Measurements from ENCODE around the gene VTI1B.

The VTI1B gene

GRCh38 chr14:67650694-67651093 is 23.7 kb downstream of the VTI1B start:
- no peak for TF ChIP-seq CTCF (conservative IDR thresholded peaks at IDR 0.05)
- no peak for TF ChIP-seq ZFX (IDR thresholded peaks at IDR 0.05)
- no peak overlapping the region for H3K27ac ChIP-seq

GRCh38 chr14:67650151-67650550 is 24.3 kb downstream of the VTI1B start:
- TF ChIP-seq CTCF (conservative IDR thresholded peaks at IDR 0.05) (no peak), ZFX (IDR thresholded peaks at IDR 0.05) (no peak)
- no peak overlapping the region for H3K27ac ChIP-seq

- no peak overlapping the region for H3K27ac ChIP-seq
- TF ChIP-seq CTCF (conservative IDR thresholded peaks at IDR 0.05), result no peak
- TF ChIP-seq ZFX (IDR thresholded peaks at IDR 0.05), result no peak
Measured at GRCh38 chr14:67646131-67646530, 28.3 kb downstream of the VTI1B start.

- no peak overlapping the region for H3K27ac ChIP-seq
- TF ChIP-seq CTCF (conservative IDR thresholded peaks at IDR 0.05), result no peak
- TF ChIP-seq ZFX (IDR thresholded peaks at IDR 0.05), result no peak
Measured at GRCh38 chr14:67645414-67645813, 29.0 kb downstream of the VTI1B start.

- H3K27ac ChIP-seq, result no peak overlapping the region
- no peak for TF ChIP-seq CTCF (conservative IDR thresholded peaks at IDR 0.05)
- TF ChIP-seq ZFX (IDR thresholded peaks at IDR 0.05), result no peak
Measured at GRCh38 chr14:67644428-67644827, 30.0 kb downstream of the VTI1B start.

GRCh38 chr14:67643713-67644112 is 30.7 kb downstream of the VTI1B start:
- H3K27ac ChIP-seq, result no peak overlapping the region
- no peak for TF ChIP-seq CTCF (conservative IDR thresholded peaks at IDR 0.05)
- no peak for TF ChIP-seq ZFX (IDR thresholded peaks at IDR 0.05)

- TF ChIP-seq CTCF (conservative IDR thresholded peaks at IDR 0.05) (no peak), ZFX (IDR thresholded peaks at IDR 0.05) (no peak)
- H3K27ac ChIP-seq, result no peak overlapping the region
Measured at GRCh38 chr14:67641902-67642749, 32.3 kb downstream of the VTI1B start.

Data from C4-2B (cell line).